Adipose tissue (tissue), 3 donors: Measurements from ENCODE around the gene TSSK3. TPM values are rescaled to one million over a fixed set of nuclear protein-coding genes. Genes with fewer than 3 reads are reported as not detected.

Experiments used
- H3K27ac ChIP-seq: one replicate; pipeline ENCODE4 v1.5.1; 2013; ENCODE audit warnings: low read depth, low read length
- WGBS, 3 donors: extraction: QIAGEN DNeasy Blood & Tissue Kit; methylation state at CpG; one replicate each; pipeline ENCODE4 v1.1.7; 2013; 5-methylcytosine and 5-hydroxymethylcytosine counted together
- polyA plus RNA-seq, 3 donors: library from polyadenylated mRNA; stranded (reverse); fragments of 200-250 nt; gene quantifications; one replicate each; pipeline ENCODE4 v1.2.3, GENCODE V29; 2013
- donor health status: healthy with polysubstance abuse.
- donor health status: Bipolar disorder and iron deficiency.
- donor health status: healthy.

TSSK3 gene
- polyA plus RNA-seq, 3 donors, result 0.22 to 0.66 (median 0.34) TPM

- 28 to 76% (median 32%) methylated on average over 7 to 8 of the region's 8 CpGs for WGBS, 3 donors
Observed at GRCh38 chr1:32336963-32337675, 25.2 kb upstream of the TSSK3 start.

GRCh38 chr1:32337855-32338636 lies 24.3 kb upstream of the TSSK3 start:
- H3K27ac ChIP-seq, result no peak overlapping the region
- 54 to 61% (median 59%) methylated on average over 15 to 16 of the region's 16 CpGs for WGBS, 3 donors

More at GRCh38 chr1:32336963-32337675, 25.2 kb upstream of the TSSK3 start:
- no peak overlapping the region for H3K27ac ChIP-seq

- 73 to 86% (median 79%) methylated on average over 14 of the region's 14 CpGs for WGBS, 3 donors
Observed at GRCh38 chr1:32338637-32339145, 23.6 kb upstream of the TSSK3 start.

GRCh38 chr1:32339363-32339978 lies 22.9 kb upstream of the TSSK3 start:
- 62 to 72% (median 62%) methylated on average over 5 of the region's 5 CpGs for WGBS, 3 donors
- H3K27ac ChIP-seq, result no peak overlapping the region

More at GRCh38 chr1:32338637-32339145, 23.6 kb upstream of the TSSK3 start:
- no peak overlapping the region for H3K27ac ChIP-seq

DNA sequence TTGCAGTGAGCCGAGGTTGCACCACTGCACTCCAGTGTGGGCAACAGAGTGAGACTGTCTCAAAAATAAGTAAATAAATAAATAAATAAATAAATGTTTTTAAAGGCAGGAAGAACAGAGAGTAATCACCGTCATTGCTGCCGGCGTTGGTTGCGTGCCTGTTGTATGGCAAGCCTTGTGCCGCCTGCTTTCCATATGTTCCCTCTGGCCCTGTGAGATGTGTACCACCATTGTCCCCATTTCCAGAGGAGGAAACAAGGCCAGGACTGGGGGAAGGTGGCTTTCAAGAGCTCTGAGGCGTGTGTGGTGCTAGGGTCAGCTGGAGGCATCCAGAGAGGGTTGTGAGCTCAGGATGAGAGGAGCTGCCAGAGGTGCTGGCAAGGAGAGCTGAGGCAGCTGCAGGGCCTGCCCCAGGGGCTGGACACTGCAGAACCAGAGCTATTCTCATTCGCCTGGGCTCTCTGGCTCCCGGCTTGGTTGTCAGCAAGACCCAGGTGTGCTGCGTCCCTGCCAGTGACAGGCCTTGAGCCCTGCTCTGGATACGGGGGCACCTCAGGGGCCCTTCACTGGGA lies 21.1 kb upstream of the TSSK3 start:
- no peak overlapping the region for H3K27ac ChIP-seq
- 90 to 94% (median 92%) methylated on average over 11 of the region's 11 CpGs for WGBS, 3 donors

- no peak overlapping the region for H3K27ac ChIP-seq
- WGBS, 3 donors, result 74 to 78% (median 75%) methylated on average over 5 of the region's 5 CpGs
Observed at GRCh38 chr1:32341971-32342370, 20.4 kb upstream of the TSSK3 start.

GRCh38 chr1:32342704-32343103 lies 19.6 kb upstream of the TSSK3 start:
- 91 to 96% (median 95%) methylated on average over 10 of the region's 10 CpGs for WGBS, 3 donors
- H3K27ac ChIP-seq, result no peak overlapping the region

DNA sequence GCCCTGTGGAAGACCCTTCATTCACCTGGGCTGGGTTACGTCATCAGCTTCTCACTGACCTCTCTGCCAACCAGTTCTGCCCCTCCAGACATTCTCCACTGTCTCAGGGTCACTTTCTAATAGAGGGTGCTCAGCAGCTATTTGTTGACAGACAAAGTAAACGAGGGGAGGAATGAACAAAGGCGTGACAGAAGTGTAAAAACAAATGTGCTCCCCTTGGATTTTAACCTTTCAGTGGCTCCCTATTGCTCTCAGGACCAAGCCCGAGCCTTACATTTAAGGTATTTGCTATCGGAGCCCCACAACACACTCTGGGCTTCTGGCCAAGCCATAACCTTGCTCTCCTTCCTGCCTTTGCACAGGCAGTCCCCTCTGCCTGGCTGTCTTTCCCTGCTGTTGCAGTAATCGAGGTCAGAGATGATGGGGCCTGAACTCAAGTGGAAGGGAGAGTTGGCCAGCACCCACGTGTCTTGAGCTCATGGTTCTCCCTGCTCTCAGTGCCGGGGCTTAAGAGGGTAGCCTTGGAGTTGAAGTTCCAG lies 17.0 kb upstream of the TSSK3 start:
- WGBS, 3 donors, result 24 to 26% (median 24%) methylated on average over 8 of the region's 8 CpGs
- H3K27ac ChIP-seq, result no peak overlapping the region

DNA sequence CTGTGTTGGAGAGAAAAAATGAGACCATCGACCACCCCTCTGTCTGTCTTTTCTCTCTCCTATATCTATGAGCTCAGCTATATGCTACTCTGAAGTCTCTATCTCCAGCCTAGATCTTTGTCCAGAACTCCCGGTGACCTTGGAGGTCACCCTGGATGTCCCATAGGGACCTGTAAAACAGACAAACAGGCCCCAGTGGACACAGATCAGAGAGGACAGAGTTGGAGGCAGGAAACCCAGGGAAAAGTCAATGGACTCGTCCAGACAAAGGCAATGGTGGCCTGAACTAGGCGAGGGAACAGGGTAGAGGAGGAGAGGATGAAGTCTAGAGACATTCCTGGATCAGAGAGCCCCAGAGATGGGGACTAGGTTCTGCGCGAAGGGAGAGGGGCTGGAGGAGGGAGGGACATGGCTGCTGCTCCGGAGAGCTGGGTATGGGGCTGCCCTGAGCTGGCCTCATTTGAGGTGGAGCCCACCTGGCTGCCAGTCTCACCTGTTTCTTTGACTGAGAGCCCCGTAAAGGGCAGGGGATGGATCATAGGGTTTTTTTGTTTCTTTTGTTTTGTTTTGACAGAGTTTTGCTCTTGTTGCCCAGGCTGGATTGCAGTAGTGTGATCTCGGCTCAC lies 15.7 kb upstream of the TSSK3 start:
- 81 to 90% (median 87%) methylated on average over 9 of the region's 9 CpGs for WGBS, 3 donors
- H3K27ac ChIP-seq, result no peak overlapping the region

DNA sequence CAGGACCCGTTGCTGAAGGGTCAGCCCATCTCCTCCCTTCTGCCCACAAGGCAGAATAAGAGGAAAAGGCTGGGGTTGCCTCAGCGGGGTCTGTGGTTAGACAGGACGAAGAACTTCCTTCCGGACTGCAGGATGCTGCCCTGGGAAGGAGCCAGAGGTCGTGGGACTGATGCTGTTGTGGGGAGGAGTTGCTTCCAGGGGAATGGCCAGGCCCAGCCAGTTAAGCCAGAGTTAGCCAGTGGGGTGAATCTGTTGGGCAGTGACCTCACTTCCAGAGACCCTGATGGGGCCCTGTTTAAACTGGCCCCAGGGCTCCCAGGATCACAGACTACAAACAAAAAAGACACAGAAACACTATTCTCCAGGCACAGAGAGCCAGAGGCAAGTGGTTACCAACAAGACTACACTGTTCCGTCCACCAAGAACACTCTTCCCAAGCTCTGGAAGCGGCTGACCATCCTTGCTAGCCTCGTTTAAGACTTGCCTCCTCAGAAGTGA lies 13.1 kb upstream of the TSSK3 start:
- H3K27ac ChIP-seq, result no peak overlapping the region
- 31 to 75% (median 33%) methylated on average over 8 of the region's 8 CpGs for WGBS, 3 donors

- H3K27ac ChIP-seq, result no peak overlapping the region
- 20 to 24% (median 21%) methylated on average over 26 to 28 of the region's 28 CpGs for WGBS, 3 donors
Observed at GRCh38 chr1:32350785-32351398, 11.4 kb upstream of the TSSK3 start.

- no peak overlapping the region for H3K27ac ChIP-seq
- WGBS, 3 donors, result 0 to 2% (median 2%) methylated on average over 62 to 75 of the region's 75 CpGs
Observed at GRCh38 chr1:32351399-32352238, 10.7 kb upstream of the TSSK3 start.

DNA sequence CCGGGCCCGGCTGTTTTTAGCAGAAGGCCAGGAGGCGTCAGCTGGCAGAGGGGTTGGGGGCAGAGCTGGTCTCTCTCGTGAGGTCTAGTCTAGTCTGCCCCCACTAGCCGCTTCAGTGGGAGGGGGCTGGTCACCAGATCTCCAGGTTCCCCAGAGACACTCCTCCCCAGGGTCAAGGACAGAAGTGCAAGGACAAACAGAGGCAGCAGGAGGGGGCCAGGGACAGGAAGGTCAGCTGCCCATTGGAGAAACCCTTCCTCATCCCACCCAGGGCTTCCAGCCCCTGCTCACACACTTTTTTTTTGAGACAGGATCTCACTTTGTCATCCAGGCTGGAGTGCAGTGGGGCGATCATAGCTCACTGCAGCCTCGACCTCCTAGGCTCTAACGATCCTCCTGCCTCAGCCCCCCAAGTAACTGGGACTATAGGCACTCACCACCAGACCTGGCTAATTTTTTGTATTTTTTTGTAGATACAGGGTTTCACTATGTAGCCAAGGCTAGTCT lies 10.0 kb upstream of the TSSK3 start:
- WGBS, 3 donors, result 32 to 50% (median 46%) methylated on average over 8 of the region's 8 CpGs
- H3K27ac ChIP-seq, result no peak overlapping the region

- H3K27ac ChIP-seq, result no peak overlapping the region
- 61 to 73% (median 61%) methylated on average over 2 of the region's 2 CpGs for WGBS, 3 donors
Observed at GRCh38 chr1:32352831-32353383, 9.4 kb upstream of the TSSK3 start.

DNA sequence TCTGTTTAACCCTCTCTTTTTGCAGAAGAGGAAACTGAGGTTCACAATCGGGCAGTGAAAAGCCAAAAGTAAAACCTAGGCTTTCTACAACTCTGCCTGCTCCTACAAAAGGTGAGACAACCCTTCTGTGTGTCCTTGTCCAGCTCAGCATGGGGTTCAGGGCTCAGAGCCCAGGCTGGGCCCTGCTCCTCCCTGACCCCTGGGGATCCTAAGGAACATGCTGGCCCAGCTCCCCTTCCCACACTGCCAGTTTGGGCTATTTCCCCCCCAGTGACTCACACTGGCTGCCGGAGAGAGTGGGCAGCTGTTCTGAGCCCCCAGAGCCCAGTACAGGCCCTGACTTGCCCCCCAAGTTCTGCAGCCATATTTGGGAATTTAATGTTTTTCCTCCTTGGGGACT lies 8.9 kb upstream of the TSSK3 start:
- H3K27ac ChIP-seq, result no peak overlapping the region
- 39 to 80% (median 40%) methylated on average over 2 of the region's 2 CpGs for WGBS, 3 donors

- 34 to 39% (median 39%) methylated on average over 2 of the region's 2 CpGs for WGBS, 3 donors
- no peak overlapping the region for H3K27ac ChIP-seq
Observed at GRCh38 chr1:32353886-32354570, 8.3 kb upstream of the TSSK3 start.
